H9 (cell line): Measurements from ENCODE around the gene MYCBPAP. TPM values are rescaled to one million over a fixed set of nuclear protein-coding genes. Genes with fewer than 3 reads are reported as not detected.

Experiments used
- DNase-seq: peaks from one replicate; pipeline ENCODE4 v3.0.0-alpha.2; 2017
- H2AFZ ChIP-seq: one replicate; pipeline ENCODE4 v1.6.1; 2013; ENCODE audit warnings: mild to moderate bottlenecking, low read length, control low read depth, moderate library complexity
- H2AK5ac ChIP-seq: 2 replicates; pipeline ENCODE4 v1.6.1; 2013; ENCODE audit warnings: low read length, control low read depth, mixed read lengths; ENCODE audit not compliant: insufficient read length
- H2BK120ac ChIP-seq: one replicate; pipeline ENCODE4 v1.6.1; 2013; ENCODE audit warnings: low read depth, mild to moderate bottlenecking, low read length, control low read depth, inconsistent platforms; ENCODE audit not compliant: poor library complexity, severe bottlenecking
- H2BK12ac ChIP-seq: 2 replicates; pipeline ENCODE4 v1.6.1; 2013; ENCODE audit warnings: low read length, control low read depth, mixed read lengths, low read depth; ENCODE audit not compliant: insufficient read length
- H2BK15ac ChIP-seq: 2 replicates; pipeline ENCODE4 v1.6.1; 2013; ENCODE audit warnings: low read depth, low read length, control low read depth
- H2BK20ac ChIP-seq: one replicate; pipeline ENCODE4 v1.6.1; 2013; ENCODE audit warnings: low read depth, mild to moderate bottlenecking, low read length, control low read depth, inconsistent platforms; ENCODE audit not compliant: poor library complexity, severe bottlenecking
- H2BK5ac ChIP-seq: 2 replicates; pipeline ENCODE4 v1.6.1; 2013; ENCODE audit warnings: low read length, control low read depth, mixed read lengths; ENCODE audit not compliant: insufficient read length
- H3K14ac ChIP-seq: 2 replicates; pipeline ENCODE4 v1.6.1; 2013; ENCODE audit warnings: low read length, control low read depth; ENCODE audit not compliant: insufficient read depth
- H3K18ac ChIP-seq: 2 replicates; pipeline ENCODE4 v1.6.1; 2013; ENCODE audit warnings: low read depth, mild to moderate bottlenecking, mixed read lengths, low read length, control low read depth; ENCODE audit not compliant: insufficient read length
- H3K23ac ChIP-seq: 2 replicates; pipeline ENCODE4 v1.6.1; 2013; ENCODE audit warnings: low read length, control low read depth, mixed read lengths, low read depth; ENCODE audit not compliant: insufficient read length
- H3K23me2 ChIP-seq: 2 replicates; pipeline ENCODE4 v1.6.1; 2013; ENCODE audit warnings: low read depth, mild to moderate bottlenecking, mixed read lengths, low read length, control low read depth; ENCODE audit not compliant: insufficient read length, poor library complexity, severe bottlenecking
- H3K27ac ChIP-seq: 2 replicates; pipeline ENCODE4 v1.5.1; 2013; ENCODE audit warnings: low read length, control low read depth, mixed read lengths, low read depth; ENCODE audit not compliant: insufficient read length
- H3K27me3 ChIP-seq: 2 replicates; pipeline ENCODE4 v1.6.1; 2013; ENCODE audit warnings: low read length, control low read depth, inconsistent platforms; ENCODE audit not compliant: insufficient read depth
- H3K4ac ChIP-seq: 2 replicates; pipeline ENCODE4 v1.6.1; 2013; ENCODE audit warnings: low read depth, mild to moderate bottlenecking, control low read depth, inconsistent platforms, low read length, moderate library complexity
- H3K4me1 ChIP-seq: 2 replicates; pipeline ENCODE4 v1.6.1; 2013; ENCODE audit warnings: low read length, control low read depth, inconsistent platforms; ENCODE audit not compliant: insufficient read depth
- H3K4me2 ChIP-seq: 2 replicates; pipeline ENCODE4 v1.6.1; 2013; ENCODE audit warnings: low read length, control low read depth, mixed read lengths; ENCODE audit not compliant: insufficient read length, insufficient read depth
- H3K56ac ChIP-seq: 2 replicates; pipeline ENCODE4 v1.6.1; 2013; ENCODE audit warnings: low read depth, mild to moderate bottlenecking, mixed read lengths, low read length, control low read depth; ENCODE audit not compliant: insufficient read length
- H3K79me1 ChIP-seq: 2 replicates; pipeline ENCODE4 v1.6.1; 2013; ENCODE audit warnings: low read depth, mild to moderate bottlenecking, moderate library complexity, low read length, control low read depth, inconsistent platforms; ENCODE audit not compliant: insufficient read depth, poor library complexity, severe bottlenecking
- H3K79me2 ChIP-seq: 2 replicates; pipeline ENCODE4 v1.6.1; 2013; ENCODE audit warnings: low read length, control low read depth, inconsistent platforms; ENCODE audit not compliant: insufficient read depth
- H3K9ac ChIP-seq: 2 replicates; pipeline ENCODE4 v1.6.1; 2013; ENCODE audit warnings: low read length, control low read depth, mixed read lengths; ENCODE audit not compliant: insufficient read length; ENCODE audit errors: extremely low read depth
- H3K9me3 ChIP-seq: one replicate; pipeline ENCODE4 v1.6.1; 2013; ENCODE audit warnings: low read depth, low read length, inconsistent platforms; ENCODE audit not compliant: control insufficient read depth
- H3T11ph ChIP-seq: one replicate; pipeline ENCODE4 v1.6.1; 2013; ENCODE audit warnings: mild to moderate bottlenecking, low read length, control low read depth, inconsistent platforms
- H4K20me1 ChIP-seq: one replicate; pipeline ENCODE4 v1.6.1; 2013; ENCODE audit not compliant: control insufficient read depth, insufficient read length, insufficient read depth
- H4K5ac ChIP-seq: 2 replicates; pipeline ENCODE4 v1.6.1; 2013; ENCODE audit warnings: low read depth, mild to moderate bottlenecking, mixed read lengths, low read length, control low read depth; ENCODE audit not compliant: insufficient read length
- H4K8ac ChIP-seq: replicated peaks from 2 replicates; pipeline ENCODE4 v1.6.1; 2013; ENCODE audit warnings: low read length, control low read depth, mixed read lengths, low read depth; ENCODE audit not compliant: insufficient read length
- H4K91ac ChIP-seq: 2 replicates; pipeline ENCODE4 v1.6.1; 2013; ENCODE audit warnings: low read depth, mild to moderate bottlenecking, moderate library complexity, mixed read lengths, low read length, control low read depth; ENCODE audit not compliant: insufficient read length
- H3K27ac Mint-ChIP-seq, 3 experiments: 2 replicates in 2 of 3; 3 replicates in 1 of 3; pipeline ENCODE4 v1.8.0; 2020 to 2021; ENCODE audit warnings: mixed read lengths in 3 of 3, mild to moderate bottlenecking in 1 of 3, moderate library complexity in 1 of 3
- H3K27me3 Mint-ChIP-seq: 2 replicates; pipeline ENCODE4 v1.8.0; 2021; ENCODE audit warnings: low read depth, mild to moderate bottlenecking, moderate library complexity, mixed read lengths
- H3K36me3 Mint-ChIP-seq, 3 experiments: 2 replicates in 2 of 3; 3 replicates in 1 of 3; pipeline ENCODE4 v1.8.0; 2020 to 2021; ENCODE audit warnings: low read depth in 3 of 3, mixed read lengths in 3 of 3; ENCODE audit not compliant: insufficient read depth in 1 of 3
- H3K4me1 Mint-ChIP-seq, 2 experiments: 2 replicates each; pipeline ENCODE4 v1.8.0; 2020; ENCODE audit warnings: mixed read lengths in 2 of 2
- H3K4me3 Mint-ChIP-seq, 2 experiments: 2 replicates in 1 of 2; 3 replicates in 1 of 2; pipeline ENCODE4 v1.8.0; 2020 to 2021; ENCODE audit warnings: mild to moderate bottlenecking in 2 of 2, mixed read lengths in 2 of 2, moderate library complexity in 1 of 2
- H3K9me3 Mint-ChIP-seq, 2 experiments: 2 replicates in 1 of 2; 3 replicates in 1 of 2; pipeline ENCODE4 v1.8.0; 2020; ENCODE audit warnings: mild to moderate bottlenecking in 2 of 2, mixed read lengths in 2 of 2, moderate library complexity in 1 of 2
- WGBS: extraction: QIAGEN DNeasy Blood & Tissue Kit; methylation state at CpG from one replicate; pipeline ENCODE4 v1.1.7; 2013; ENCODE audit warnings: missing lambda C conversion rate, low lambda C conversion rate, mixed read lengths; ENCODE audit not compliant: insufficient read length; ENCODE audit errors: extremely low coverage; 5-methylcytosine and 5-hydroxymethylcytosine counted together
- total RNA-seq: library from RNA; stranded (reverse); gene quantifications from 2 replicates; pipeline ENCODE4 v1.2.1, GENCODE V29; 2021
- TF ChIP-seq, protein P1 (sequence below): fragments of 200-600 bp; sonication (generic); conservative IDR thresholded peaks from 3 replicates; pipeline ENCODE4 v1.8.0; 2021; ENCODE audit warnings: antibody characterized with exemption, mild to moderate bottlenecking

Gene MYCBPAP
- total RNA-seq, 1 experiment from 2014 or later, result 1.7 TPM

DNA sequence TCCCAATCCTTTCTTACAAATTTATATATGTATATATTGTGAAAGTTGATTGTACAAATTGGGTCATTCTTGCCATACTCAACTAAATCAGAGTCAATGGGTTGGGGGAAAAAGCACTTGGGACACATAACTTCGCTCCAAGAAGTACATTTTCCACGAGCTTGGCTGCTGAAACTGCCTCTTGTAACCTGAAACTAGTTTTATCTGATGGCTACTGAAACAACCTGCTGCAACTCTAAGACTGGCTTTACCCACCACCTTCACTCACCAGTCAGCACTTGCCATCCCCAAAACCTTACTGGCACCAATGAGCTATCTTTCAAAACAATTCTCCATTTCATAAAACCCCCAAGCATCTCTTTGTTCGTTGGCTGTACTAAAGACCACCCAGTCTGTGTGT, 14.5 kb upstream of the MYCBPAP start:
- WGBS, result no CpG with 5 or more reads among the region's 3 CpGs
- H3K4ac ChIP-seq, result no peak overlapping the region
- no peak overlapping the region for H3K27ac Mint-ChIP-seq
- peaks cover 3% of the 10 kb centered on the region; the same call in 1 of the 2 replicates for H3K27me3 Mint-ChIP-seq
- no peak overlapping the region for H3K14ac ChIP-seq
- no peak overlapping the region for H4K5ac ChIP-seq
- H2AK5ac ChIP-seq, result no peak overlapping the region
- H3K36me3 Mint-ChIP-seq, result no peaks in the 10 kb centered on the region
- no peak for DNase-seq
- H2AFZ ChIP-seq, result no peak overlapping the region
- H3K23ac ChIP-seq, result no peak overlapping the region
- H3K79me2 ChIP-seq, result no peaks in the 10 kb centered on the region
- H2BK120ac ChIP-seq, result no peak overlapping the region
- peaks cover 2 to 7% of the 10 kb centered on the region in 2 experiments; a peak in 3 of 4 replicates for H3K4me1 Mint-ChIP-seq
- TF ChIP-seq, protein P1, sequence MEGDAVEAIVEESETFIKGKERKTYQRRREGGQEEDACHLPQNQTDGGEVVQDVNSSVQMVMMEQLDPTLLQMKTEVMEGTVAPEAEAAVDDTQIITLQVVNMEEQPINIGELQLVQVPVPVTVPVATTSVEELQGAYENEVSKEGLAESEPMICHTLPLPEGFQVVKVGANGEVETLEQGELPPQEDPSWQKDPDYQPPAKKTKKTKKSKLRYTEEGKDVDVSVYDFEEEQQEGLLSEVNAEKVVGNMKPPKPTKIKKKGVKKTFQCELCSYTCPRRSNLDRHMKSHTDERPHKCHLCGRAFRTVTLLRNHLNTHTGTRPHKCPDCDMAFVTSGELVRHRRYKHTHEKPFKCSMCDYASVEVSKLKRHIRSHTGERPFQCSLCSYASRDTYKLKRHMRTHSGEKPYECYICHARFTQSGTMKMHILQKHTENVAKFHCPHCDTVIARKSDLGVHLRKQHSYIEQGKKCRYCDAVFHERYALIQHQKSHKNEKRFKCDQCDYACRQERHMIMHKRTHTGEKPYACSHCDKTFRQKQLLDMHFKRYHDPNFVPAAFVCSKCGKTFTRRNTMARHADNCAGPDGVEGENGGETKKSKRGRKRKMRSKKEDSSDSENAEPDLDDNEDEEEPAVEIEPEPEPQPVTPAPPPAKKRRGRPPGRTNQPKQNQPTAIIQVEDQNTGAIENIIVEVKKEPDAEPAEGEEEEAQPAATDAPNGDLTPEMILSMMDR, result no peak
- H3K56ac ChIP-seq, result no peak overlapping the region
- no peak overlapping the region for H3K18ac ChIP-seq
- H3K27ac ChIP-seq, result no peak overlapping the region
- no peaks in the 10 kb centered on the region for H4K20me1 ChIP-seq
- H3K23me2 ChIP-seq, result no peaks in the 10 kb centered on the region
- H4K8ac ChIP-seq, result no peak overlapping the region
- no peak overlapping the region for H3K4me2 ChIP-seq
- H3K27me3 ChIP-seq, result no peaks in the 10 kb centered on the region
- no peaks in the 10 kb centered on the region for H3K4me1 ChIP-seq
- no peak overlapping the region for H2BK20ac ChIP-seq
- no peaks in the 10 kb centered on the region for H3K9me3 Mint-ChIP-seq
- H3K9me3 ChIP-seq, result no peaks in the 10 kb centered on the region
- no peak overlapping the region for H2BK15ac ChIP-seq
- no peaks in the 10 kb centered on the region for H3K79me1 ChIP-seq
- H3T11ph ChIP-seq, result no peak overlapping the region
- no peak overlapping the region for H3K9ac ChIP-seq
- no peak overlapping the region for H4K91ac ChIP-seq
- H3K4me3 Mint-ChIP-seq, result no peak overlapping the region
- no peak overlapping the region for H2BK12ac ChIP-seq
- H2BK5ac ChIP-seq, result no peak overlapping the region
